PC-3 (cell line): ENCODE results near the gene PDE11A. TPM values are rescaled to one million over a fixed set of nuclear protein-coding genes. Genes with fewer than 3 reads are reported as not detected.

ENCODE experiments used
- ATAC-seq: fragments of 200-7000 bp; cut with Tn5 transposase; 2 replicates; pipeline ENCODE4 v1.9.1; 2020; ENCODE audit warnings: mild to moderate bottlenecking, moderate library complexity
- BruUV-seq: library from RNA; stranded (reverse); fragments of 400-500 nt; replicated peaks from 2 replicates; lab custom pipeline; 2021; lab: Mats Ljungman, UMichigan
- CTCF ChIA-PET: fragments of 300-600 bp; sonication (Branson Sonifier 250); formaldehyde crosslinking; loops from one replicate; lab custom pipeline; 2022; ENCODE audit warnings: antibody characterized with exemption; lab: Charles Lee
- POLR2A ChIA-PET: fragments of 300-600 bp; sonication (Branson Sonifier 250); formaldehyde crosslinking; loops from one replicate; lab custom pipeline; 2022; ENCODE audit warnings: antibody characterized with exemption; ENCODE audit not compliant: unreplicated experiment; lab: Charles Lee
- DNase-seq: peaks from one replicate; pipeline ENCODE4 v3.0.0-alpha.2; 2015
- H2AFZ ChIP-seq: fragments of 300-600 bp; sonication (generic); 2 replicates; pipeline ENCODE4 v1.6.0; 2016; ENCODE audit warnings: antibody characterized with exemption, low read length
- H3F3A ChIP-seq: fragments of 300-600 bp; sonication (generic); one replicate; pipeline ENCODE4 v1.6.0; 2017; ENCODE audit warnings: antibody characterized with exemption, low read length, control low read depth, mild to moderate bottlenecking; ENCODE audit not compliant: unreplicated experiment
- H3K27ac ChIP-seq: fragments of 300-600 bp; sonication (generic); 2 replicates; pipeline ENCODE4 v1.5.1; 2016; ENCODE audit warnings: mild to moderate bottlenecking, low read length
- H3K27me3 ChIP-seq: fragments of 300-600 bp; sonication (generic); 2 replicates; pipeline ENCODE4 v1.6.1; 2016; ENCODE audit warnings: low read length, mixed read lengths
- H3K36me3 ChIP-seq: fragments of 300-600 bp; sonication (generic); 2 replicates; pipeline ENCODE4 v1.6.1; 2016; ENCODE audit warnings: low read depth, mixed run types, low read length, mixed read lengths
- H3K4me1 ChIP-seq: fragments of 300-600 bp; sonication (generic); 2 replicates; pipeline ENCODE4 v1.5.1; 2016; ENCODE audit warnings: low read length; ENCODE audit not compliant: insufficient read depth
- H3K4me2 ChIP-seq: fragments of 300-600 bp; sonication (generic); 2 replicates; pipeline ENCODE4 v1.6.0; 2016; ENCODE audit warnings: low read length
- H3K4me3 ChIP-seq: fragments of 300-600 bp; sonication (generic); 2 replicates; pipeline ENCODE4 v1.5.1; 2016; ENCODE audit warnings: mild to moderate bottlenecking, low read length, mixed read lengths
- H3K79me2 ChIP-seq: fragments of 300-600 bp; sonication (generic); 2 replicates; pipeline ENCODE4 v1.6.1; 2017; ENCODE audit warnings: low read length, mixed read lengths
- H3K9ac ChIP-seq: fragments of 300-600 bp; sonication (generic); 2 replicates; pipeline ENCODE4 v1.6.0; 2016; ENCODE audit warnings: mild to moderate bottlenecking, low read length
- H3K9me2 ChIP-seq: fragments of 300-600 bp; sonication (generic); replicated peaks from 2 replicates; pipeline ENCODE4 v1.6.1; 2016; ENCODE audit warnings: mixed run types, low read length, mixed read lengths
- H3K9me3 ChIP-seq: fragments of 300-600 bp; sonication (generic); 2 replicates; pipeline ENCODE4 v1.6.1; 2016; ENCODE audit warnings: low read length, mixed read lengths
- H4K20me1 ChIP-seq: fragments of 300-600 bp; sonication (generic); 2 replicates; pipeline ENCODE4 v1.6.1; 2016; ENCODE audit warnings: low read length, mixed read lengths
- EZH2 ChIP-seq: fragments of 300-600 bp; sonication (generic); IDR thresholded peaks from one replicate; pipeline ENCODE4 v1.6.1; 2017; ENCODE audit warnings: antibody characterized with exemption, mild to moderate bottlenecking, low read length; ENCODE audit not compliant: unreplicated experiment
- EZH2phosphoT487 ChIP-seq: fragments of 300-600 bp; sonication (generic); IDR thresholded peaks from 2 replicates; pipeline ENCODE4 v1.6.1; 2018; ENCODE audit warnings: mild to moderate bottlenecking, antibody characterized with exemption, low read length, borderline replicate concordance
- intact Hi-C: fragments of 100-400 bp; cut with micrococcal nuclease; formaldehyde crosslinking; loops from 2 replicates; pipeline ENCODE4 v1.9.0; 2023
- total RNA-seq: library from RNA; depleted of rRNA; stranded (reverse); fragments of >200 nt; gene quantifications from 2 replicates; pipeline ENCODE4 v1.2.3, GENCODE V29; 2014
- TF ChIP-seq, protein P1 (sequence below): fragments of 300-600 bp; sonication (generic); conservative IDR thresholded peaks from 2 replicates; pipeline ENCODE4 v1.5.1; 2017; ENCODE audit warnings: antibody characterized with exemption, low read depth, mild to moderate bottlenecking, low read length

The PDE11A gene
- total RNA-seq, 1 experiment from 2014 or later = 0.15 TPM

DNA sequence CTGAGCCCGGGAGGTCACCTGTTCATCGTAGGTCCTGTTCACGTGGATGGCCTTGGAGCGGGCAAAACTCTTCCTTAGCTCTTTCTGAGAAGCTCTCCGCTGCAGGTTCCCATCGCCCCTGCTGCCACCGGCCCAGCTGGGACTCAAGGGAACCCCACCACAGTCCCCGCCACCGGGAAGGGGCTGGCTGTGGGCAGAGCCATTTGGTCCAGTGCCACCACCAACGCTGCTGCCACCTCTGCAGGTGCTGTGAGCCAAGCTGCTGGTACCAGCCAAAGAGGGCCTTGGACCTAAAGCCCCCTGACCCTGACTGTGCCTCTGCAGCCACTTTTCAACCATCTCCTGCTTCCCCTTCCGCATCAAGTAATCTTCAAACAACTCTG is 586 bp downstream of the PDE11A start:
- CTCF ChIA-PET = no interaction called here
- H3K9ac ChIP-seq = no peak overlapping the region
- H4K20me1 ChIP-seq = no peaks in the 10 kb centered on the region
- H3K4me2 ChIP-seq = peak overlapping the region; percentile 88
- no peak overlapping the region for H3K27ac ChIP-seq
- intact Hi-C loops = loop anchor here (5.0 kb wide), 1 partner anchor 90 kb away; no protein-coding TSS in a partner anchor
- H3K4me1 ChIP-seq = peaks cover 27% of the 10 kb centered on the region
- no peaks in the 10 kb centered on the region for H3F3A ChIP-seq
- DNase-seq (no peak), ATAC-seq (no peak)
- H3K9me3 ChIP-seq = no peaks in the 10 kb centered on the region
- peaks cover 3% of the 10 kb centered on the region; the same call in 1 of the 2 replicates for H3K27me3 ChIP-seq
- no peaks in the 10 kb centered on the region for H3K36me3 ChIP-seq
- H2AFZ ChIP-seq = peak overlapping the region; percentile 94
- no TSS peak for BruUV-seq
- no peaks in the 10 kb centered on the region for H3K79me2 ChIP-seq
- POLR2A ChIA-PET = interaction anchor here (0.5 to 0.7 kb wide), 2 partner anchors 343 to 347 kb away, joined by 3 to 4 read pairs; no protein-coding TSS in a partner anchor
- TF ChIP-seq, protein P1, sequence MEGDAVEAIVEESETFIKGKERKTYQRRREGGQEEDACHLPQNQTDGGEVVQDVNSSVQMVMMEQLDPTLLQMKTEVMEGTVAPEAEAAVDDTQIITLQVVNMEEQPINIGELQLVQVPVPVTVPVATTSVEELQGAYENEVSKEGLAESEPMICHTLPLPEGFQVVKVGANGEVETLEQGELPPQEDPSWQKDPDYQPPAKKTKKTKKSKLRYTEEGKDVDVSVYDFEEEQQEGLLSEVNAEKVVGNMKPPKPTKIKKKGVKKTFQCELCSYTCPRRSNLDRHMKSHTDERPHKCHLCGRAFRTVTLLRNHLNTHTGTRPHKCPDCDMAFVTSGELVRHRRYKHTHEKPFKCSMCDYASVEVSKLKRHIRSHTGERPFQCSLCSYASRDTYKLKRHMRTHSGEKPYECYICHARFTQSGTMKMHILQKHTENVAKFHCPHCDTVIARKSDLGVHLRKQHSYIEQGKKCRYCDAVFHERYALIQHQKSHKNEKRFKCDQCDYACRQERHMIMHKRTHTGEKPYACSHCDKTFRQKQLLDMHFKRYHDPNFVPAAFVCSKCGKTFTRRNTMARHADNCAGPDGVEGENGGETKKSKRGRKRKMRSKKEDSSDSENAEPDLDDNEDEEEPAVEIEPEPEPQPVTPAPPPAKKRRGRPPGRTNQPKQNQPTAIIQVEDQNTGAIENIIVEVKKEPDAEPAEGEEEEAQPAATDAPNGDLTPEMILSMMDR = no peak
- TF ChIP-seq EZH2phosphoT487 = no peak
- TF ChIP-seq EZH2 = no peak
- peak overlapping the region; percentile 67 for H3K4me3 ChIP-seq
- no peaks in the 10 kb centered on the region for H3K9me2 ChIP-seq

- POLR2A ChIA-PET = no interaction called here
These were observed 1.8 kb downstream of the PDE11A start for GRCh38 chr2:178070824-178071223.

DNA sequence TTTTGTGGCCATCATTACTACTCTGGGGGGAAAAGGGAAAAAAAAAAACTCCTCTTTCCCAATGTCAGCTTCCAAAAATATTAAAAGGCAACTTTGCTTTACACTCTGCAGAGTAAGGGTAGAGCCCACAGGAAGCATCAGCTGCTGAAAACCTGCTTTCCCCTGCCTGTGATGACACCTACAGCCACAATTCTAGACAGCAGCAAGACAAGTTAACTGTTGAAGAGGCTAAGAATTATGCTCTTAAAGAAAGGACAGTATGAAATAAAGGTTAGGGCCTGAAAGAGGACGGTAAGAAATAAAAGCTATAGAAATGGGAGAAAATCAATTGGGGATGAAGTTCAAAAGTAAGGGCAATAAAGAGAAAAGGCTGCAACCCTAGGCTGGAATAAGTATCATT is 3.0 kb downstream of the PDE11A start:
- H2AFZ ChIP-seq = no peak overlapping the region
- BruUV-seq = no TSS peak
- no peaks in the 10 kb centered on the region for H3F3A ChIP-seq
- H4K20me1 ChIP-seq = no peaks in the 10 kb centered on the region
- no peak overlapping the region for H3K27ac ChIP-seq
- H3K9ac ChIP-seq = no peak overlapping the region
- intact Hi-C loops = no loop called here
- ChIA-PET POLR2A (no interaction called here), CTCF (interaction anchor here (0.6 kb wide), 1 partner anchor 61 kb away, joined by 3 read pairs; no protein-coding TSS in a partner anchor)
- TF ChIP-seq, protein P1 = no peak
- TF ChIP-seq EZH2phosphoT487 (no peak), EZH2 (no peak)
- no peak for DNase-seq
- peaks cover 8% of the 10 kb centered on the region; the same call in 1 of the 2 replicates for H3K27me3 ChIP-seq
- H3K9me3 ChIP-seq = no peaks in the 10 kb centered on the region
- no peak overlapping the region for H3K4me2 ChIP-seq
- no peaks in the 10 kb centered on the region for H3K79me2 ChIP-seq
- no peak for ATAC-seq
- no peaks in the 10 kb centered on the region for H3K36me3 ChIP-seq
- H3K9me2 ChIP-seq = no peaks in the 10 kb centered on the region
- H3K4me3 ChIP-seq = no peak overlapping the region
- H3K4me1 ChIP-seq = peaks cover 21% of the 10 kb centered on the region

More at GRCh38 chr2:178070824-178071223, 1.8 kb downstream of the PDE11A start:
- no peak for ATAC-seq
- Histone ChIP-seq H3K36me3 (no peaks in the 10 kb centered on the region), H3K9me3 (no peaks in the 10 kb centered on the region), H3K79me2 (no peaks in the 10 kb centered on the region), H3K27ac (no peak overlapping the region), H3K4me1 (peaks cover 27% of the 10 kb centered on the region), H3F3A (no peaks in the 10 kb centered on the region), H3K9ac (no peak overlapping the region), H3K4me3 (no peak overlapping the region), H4K20me1 (no peaks in the 10 kb centered on the region), H3K9me2 (no peaks in the 10 kb centered on the region), H3K4me2 (no peak overlapping the region), H3K27me3 (peaks cover 3% of the 10 kb centered on the region; the same call in 1 of the 2 replicates), H2AFZ (no peak overlapping the region)
- intact Hi-C loops = loop anchor here (5.0 kb wide), 1 partner anchor 89 kb away; no protein-coding TSS in a partner anchor
- no peak for TF ChIP-seq EZH2
- CTCF ChIA-PET = no interaction called here
- BruUV-seq = no TSS peak
- no peak for DNase-seq
